Right lobe of liver (tissue), 4 donors: ENCODE measurements around the gene DOP1A.

Experiments
- CTCF ChIP-seq, 4 donors: fragments of 200-600 bp in 3 of 4; fragments of 450-650 bp in 1 of 4; IDR thresholded peaks; one replicate each; pipeline versions ENCODE4 v1.5.1 to v1.8.0; 2016 to 2022; ENCODE audit warnings: antibody characterized with exemption in 4 of 4, mild to moderate bottlenecking in 2 of 4
- POLR2A ChIP-seq: fragments of 450-650 bp; IDR thresholded peaks from one replicate; pipeline ENCODE4 v1.6.1; 2017; ENCODE audit warnings: antibody characterized with exemption, mild to moderate bottlenecking
- donor health status: DM: no; HTN: no; CAD: no.
- donor health status: DM: no; HTN: no; CAD: no.
- donor health status: DM: no; HTN: yes; CAD: no.

DNA sequence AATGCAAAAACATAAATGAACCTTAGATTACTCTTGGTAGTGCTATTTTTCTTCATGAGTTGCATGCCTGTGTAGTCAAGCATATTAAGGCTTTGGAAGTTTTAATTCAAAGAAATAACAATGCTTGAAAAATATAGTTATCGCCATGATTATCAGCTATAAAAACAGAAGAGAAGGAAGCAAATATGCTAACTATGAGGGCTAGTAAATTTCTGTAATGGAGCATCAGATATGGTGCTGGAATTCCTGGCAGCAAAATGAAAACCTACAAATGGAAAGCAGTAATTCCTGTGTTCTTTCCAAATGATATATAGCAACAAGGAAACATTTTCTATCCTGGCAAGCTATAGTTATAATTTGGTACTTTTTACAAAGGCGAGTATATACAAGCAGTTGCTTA is 29.7 kb downstream of the DOP1A start:
- no peak for TF ChIP-seq POLR2A
- TF ChIP-seq CTCF (IDR thresholded peaks at IDR 0.05), result no peak
